Activated CD8-positive, alpha-beta T cell treated with anti-CD3 and anti-CD28 coated beads, Interleukin-2, amount 10 ng/mL, durations not matched to agents 7 days and 5 days (primary cell): Measurements from ENCODE around the gene CKAP2L. TPM values are rescaled to one million over a fixed set of nuclear protein-coding genes. Genes with fewer than 3 reads are reported as not detected.

Experiments
- ATAC-seq: fragments of 150-1000 bp; cut with Tn5 transposase; one replicate; pipeline ENCODE4 v1.10.0; 2021; ENCODE audit warnings: moderate library complexity
- CTCF ChIA-PET: fragments of 350-600 bp; sonication (Branson Sonifier 250); formaldehyde crosslinking; loops from one replicate; lab custom pipeline; 2021; ENCODE audit warnings: antibody characterized with exemption; lab: Charles Lee
- POLR2A ChIA-PET: fragments of 350-600 bp; sonication (Branson Sonifier 250); formaldehyde crosslinking; loops from one replicate; lab custom pipeline; 2021; ENCODE audit warnings: antibody characterized with exemption; lab: Charles Lee
- DNase-seq: peaks from one replicate; pipeline ENCODE4 v3.0.0-alpha.2; 2020
- H3K27ac Mint-ChIP-seq: one replicate; pipeline ENCODE4 v1.8.0; 2021; ENCODE audit warnings: mild to moderate bottlenecking, mixed read lengths
- H3K27me3 Mint-ChIP-seq: one replicate; pipeline ENCODE4 v1.8.0; 2021; ENCODE audit warnings: low read depth, mixed read lengths
- H3K36me3 Mint-ChIP-seq: one replicate; pipeline ENCODE4 v1.8.0; 2021; ENCODE audit warnings: low read depth, mixed read lengths
- H3K4me1 Mint-ChIP-seq: one replicate; pipeline ENCODE4 v1.8.0; 2021; ENCODE audit warnings: low read depth, mixed read lengths
- H3K4me3 Mint-ChIP-seq: one replicate; pipeline ENCODE4 v1.8.0; 2021; ENCODE audit warnings: mild to moderate bottlenecking, mixed read lengths
- H3K9me3 Mint-ChIP-seq: one replicate; pipeline ENCODE4 v1.8.0; 2022; ENCODE audit warnings: mixed read lengths; ENCODE audit not compliant: insufficient read depth
- total RNA-seq, 2 experiments: library from RNA; stranded (reverse); gene quantifications; one replicate each; pipeline ENCODE4 v1.2.3, GENCODE V29; 2021

The CKAP2L gene
- total RNA-seq, 2 experiments from 2014 or later: 59.3 to 63.4 TPM

- Mint-ChIP-seq H3K4me1 (peaks cover 20% of the 10 kb centered on the region), H3K36me3 (peaks cover 4% of the 10 kb centered on the region), H3K9me3 (peaks cover 6% of the 10 kb centered on the region), H3K27me3 (peaks cover 26% of the 10 kb centered on the region), H3K27ac (no peak overlapping the region), H3K4me3 (no peak overlapping the region)
- no peak for DNase-seq
- no peak for ATAC-seq
- POLR2A ChIA-PET: no interaction called here
- CTCF ChIA-PET: no interaction called here
Observed at GRCh38 chr2:112774536-112775285, 10.3 kb upstream of the CKAP2L start.

- Mint-ChIP-seq H3K27me3 (peaks cover 18% of the 10 kb centered on the region), H3K4me1 (peaks cover 25% of the 10 kb centered on the region), H3K9me3 (peaks cover 6% of the 10 kb centered on the region), H3K27ac (no peak overlapping the region), H3K4me3 (no peak overlapping the region), H3K36me3 (peaks cover 4% of the 10 kb centered on the region)
- no peak for ATAC-seq
- CTCF ChIA-PET: interaction anchor here (1.0 to 1.2 kb wide), 3 partner anchors 8 to 112 kb away, joined by 3 to 6 read pairs (median 4); no protein-coding TSS in a partner anchor
- POLR2A ChIA-PET: interaction anchor here (1.0 kb wide), 1 partner anchor 19 kb away, joined by 3 read pairs; no protein-coding TSS in a partner anchor
- DNase-seq: no peak
Observed at GRCh38 chr2:112773556-112773955, 9.1 kb upstream of the CKAP2L start.

- no peak for ATAC-seq
- H3K4me1 Mint-ChIP-seq: peaks cover 29% of the 10 kb centered on the region
- POLR2A ChIA-PET: interaction anchor here (1.0 kb wide), 1 partner anchor 18 kb away, joined by 3 read pairs; no protein-coding TSS in a partner anchor
- peaks cover 16% of the 10 kb centered on the region for H3K27me3 Mint-ChIP-seq
- H3K36me3 Mint-ChIP-seq: peaks cover 5% of the 10 kb centered on the region
- H3K27ac Mint-ChIP-seq: no peak overlapping the region
- CTCF ChIA-PET: interaction anchor here (1.0 to 1.5 kb wide), 4 partner anchors 9 to 169 kb away, joined by 3 to 6 read pairs (median 4); no protein-coding TSS in a partner anchor
- H3K4me3 Mint-ChIP-seq: no peak overlapping the region
- DNase-seq: no peak
- peaks cover 9% of the 10 kb centered on the region for H3K9me3 Mint-ChIP-seq
Observed at GRCh38 chr2:112772911-112773475, 8.6 kb upstream of the CKAP2L start.

DNA sequence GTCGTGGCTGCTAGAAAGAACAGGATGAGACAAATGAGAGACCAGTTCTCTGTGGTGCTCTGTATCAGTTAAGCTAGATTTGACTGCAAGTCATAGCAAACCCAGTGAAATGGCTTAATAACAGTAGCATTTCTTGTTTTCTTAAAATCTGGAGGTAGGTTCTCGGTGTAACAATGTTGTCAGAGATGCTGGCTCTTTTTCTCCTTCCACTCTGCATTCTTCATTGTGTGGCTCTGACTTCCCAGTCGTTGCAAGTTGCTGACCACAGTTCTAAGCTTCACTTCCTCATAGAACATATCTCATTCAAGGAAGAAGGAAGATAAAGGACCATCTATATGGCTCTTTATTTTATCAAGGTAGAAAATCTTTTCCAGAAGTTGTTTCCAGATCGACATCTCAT is 7.9 kb upstream of the CKAP2L start:
- Mint-ChIP-seq H3K4me1 (peaks cover 29% of the 10 kb centered on the region), H3K27ac (no peak overlapping the region), H3K9me3 (peaks cover 15% of the 10 kb centered on the region), H3K4me3 (no peak overlapping the region), H3K36me3 (peaks cover 12% of the 10 kb centered on the region), H3K27me3 (peaks cover 9% of the 10 kb centered on the region)
- ATAC-seq: no peak
- CTCF ChIA-PET: interaction anchor here (1.0 to 1.5 kb wide), 2 partner anchors 113 to 169 kb away, joined by 3 to 4 read pairs; no protein-coding TSS in a partner anchor
- POLR2A ChIA-PET: no interaction called here
- DNase-seq: no peak

DNA sequence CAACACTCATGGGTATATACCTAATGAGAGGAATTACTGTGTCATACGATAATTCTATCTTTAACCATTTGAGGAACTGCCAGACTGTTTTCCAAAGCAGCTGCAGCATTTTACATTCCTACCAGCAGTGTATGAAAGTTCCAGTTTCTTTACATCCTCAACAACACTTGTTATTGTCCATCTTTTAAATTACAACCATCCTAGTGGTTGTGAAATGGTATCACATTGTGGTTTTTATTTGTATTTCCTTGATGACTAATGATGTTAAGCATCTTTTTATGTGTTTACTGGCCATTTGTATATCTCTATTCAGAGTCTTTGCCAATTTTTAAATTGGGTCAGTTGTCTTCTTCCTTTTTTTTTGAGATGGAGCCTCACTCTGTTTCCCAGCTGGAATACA is 4.0 kb upstream of the CKAP2L start:
- DNase-seq: no peak
- Mint-ChIP-seq H3K36me3 (peaks cover 15% of the 10 kb centered on the region), H3K27ac (no peak overlapping the region), H3K27me3 (no peaks in the 10 kb centered on the region), H3K4me1 (peaks cover 32% of the 10 kb centered on the region), H3K9me3 (peaks cover 11% of the 10 kb centered on the region), H3K4me3 (no peak overlapping the region)
- CTCF ChIA-PET: interaction anchor here (2.0 to 3.5 kb wide), 2 partner anchors 117 to 174 kb away, joined by 4 to 14 read pairs; no protein-coding TSS in a partner anchor
- no peak for ATAC-seq
- POLR2A ChIA-PET: no interaction called here

- DNase-seq (no peak), ATAC-seq (no peak)
- H3K4me3 Mint-ChIP-seq: peak overlapping the region; percentile 35
- H3K4me1 Mint-ChIP-seq: peaks cover 38% of the 10 kb centered on the region
- H3K9me3 Mint-ChIP-seq: peaks cover 11% of the 10 kb centered on the region
- POLR2A ChIA-PET: no interaction called here
- H3K27me3 Mint-ChIP-seq: no peaks in the 10 kb centered on the region
- H3K36me3 Mint-ChIP-seq: peaks cover 22% of the 10 kb centered on the region
- H3K27ac Mint-ChIP-seq: peak overlapping the region; percentile 72
- CTCF ChIA-PET: interaction anchor here (2.0 to 3.5 kb wide), 2 partner anchors 118 to 174 kb away, joined by 4 to 14 read pairs; no protein-coding TSS in a partner anchor
Observed at GRCh38 chr2:112767693-112768330, 3.4 kb upstream of the CKAP2L start.

DNA sequence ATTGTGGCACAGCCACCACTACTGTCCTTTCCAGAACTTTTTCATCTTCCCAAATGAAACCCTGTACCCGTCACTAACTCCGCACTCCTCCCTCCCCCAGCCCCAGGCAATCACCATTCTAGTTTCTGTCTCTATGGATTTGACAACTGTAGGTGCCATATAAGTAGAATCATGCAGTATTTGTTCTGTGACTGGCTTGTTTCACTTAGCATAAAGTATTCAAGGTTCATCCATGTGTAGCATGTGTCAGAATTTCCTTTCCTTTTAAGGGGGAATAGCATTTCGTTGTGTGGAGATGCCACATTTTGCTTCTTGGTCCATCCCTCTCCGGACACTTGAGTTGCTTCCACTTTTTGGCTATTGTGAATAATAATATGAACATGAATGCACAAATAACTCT is 842 bp upstream of the CKAP2L start:
- H3K9me3 Mint-ChIP-seq: peaks cover 11% of the 10 kb centered on the region
- H3K36me3 Mint-ChIP-seq: peaks cover 40% of the 10 kb centered on the region
- DNase-seq: no peak
- H3K4me3 Mint-ChIP-seq: peak overlapping the region; percentile 99
- no peak for ATAC-seq
- peak overlapping the region; percentile 98 for H3K27ac Mint-ChIP-seq
- CTCF ChIA-PET: interaction anchor here (0.9 to 2.8 kb wide), 3 partner anchors 16 to 176 kb away, joined by 4 to 11 read pairs (median 7); no protein-coding TSS in a partner anchor
- H3K27me3 Mint-ChIP-seq: no peaks in the 10 kb centered on the region
- POLR2A ChIA-PET: no interaction called here
- peaks cover 52% of the 10 kb centered on the region for H3K4me1 Mint-ChIP-seq

DNA sequence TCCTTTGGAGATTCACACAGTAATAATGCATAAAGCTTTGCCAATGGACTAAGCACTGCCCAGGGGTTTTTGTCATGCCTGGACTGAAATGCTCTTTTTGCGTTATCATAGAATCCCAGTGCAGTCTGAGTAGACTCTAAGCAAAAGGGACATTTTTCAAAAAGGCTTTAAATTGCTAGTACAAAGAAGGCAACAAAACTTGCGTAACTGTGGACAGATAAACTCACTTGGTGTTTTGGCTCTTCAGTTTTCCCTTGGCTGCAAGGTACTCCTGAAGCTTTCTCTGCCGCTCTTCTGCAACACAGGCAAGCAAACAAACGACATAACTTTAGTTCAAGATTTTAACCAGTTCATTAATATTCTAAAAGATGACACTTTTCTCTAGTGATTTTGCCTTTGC is 2.1 kb downstream of the CKAP2L start:
- peak overlapping the region; percentile 99 for H3K4me3 Mint-ChIP-seq
- no peak for ATAC-seq
- peaks cover 54% of the 10 kb centered on the region for H3K36me3 Mint-ChIP-seq
- peaks cover 41% of the 10 kb centered on the region for H3K4me1 Mint-ChIP-seq
- no peaks in the 10 kb centered on the region for H3K27me3 Mint-ChIP-seq
- ChIA-PET CTCF (interaction anchor here (2.3 to 3.3 kb wide), 3 partner anchors 13 to 179 kb away, joined by 7 to 27 read pairs (median 11); no protein-coding TSS in a partner anchor), POLR2A (no interaction called here)
- no peak overlapping the region for H3K27ac Mint-ChIP-seq
- DNase-seq: no peak
- H3K9me3 Mint-ChIP-seq: no peaks in the 10 kb centered on the region

- Mint-ChIP-seq H3K9me3 (no peaks in the 10 kb centered on the region), H3K27me3 (no peaks in the 10 kb centered on the region), H3K4me1 (peaks cover 36% of the 10 kb centered on the region), H3K4me3 (no peak overlapping the region), H3K27ac (no peak overlapping the region), H3K36me3 (peaks cover 72% of the 10 kb centered on the region)
- DNase-seq (no peak), ATAC-seq (no peak)
- POLR2A ChIA-PET: no interaction called here
- CTCF ChIA-PET: interaction anchor here (0.9 to 1.8 kb wide), 3 partner anchors 10 to 431 kb away, joined by 3 to 13 read pairs (median 7); no protein-coding TSS in a partner anchor
Observed at GRCh38 chr2:112760149-112760548, 4.3 kb downstream of the CKAP2L start.

GRCh38 chr2:112758711-112759110 is 5.7 kb downstream of the CKAP2L start:
- no peak for DNase-seq
- H3K4me3 Mint-ChIP-seq: no peak overlapping the region
- peaks cover 43% of the 10 kb centered on the region for H3K4me1 Mint-ChIP-seq
- no peaks in the 10 kb centered on the region for H3K27me3 Mint-ChIP-seq
- no peak for ATAC-seq
- no peaks in the 10 kb centered on the region for H3K9me3 Mint-ChIP-seq
- H3K36me3 Mint-ChIP-seq: peaks cover 82% of the 10 kb centered on the region
- ChIA-PET CTCF (no interaction called here), POLR2A (no interaction called here)
- H3K27ac Mint-ChIP-seq: no peak overlapping the region

DNA sequence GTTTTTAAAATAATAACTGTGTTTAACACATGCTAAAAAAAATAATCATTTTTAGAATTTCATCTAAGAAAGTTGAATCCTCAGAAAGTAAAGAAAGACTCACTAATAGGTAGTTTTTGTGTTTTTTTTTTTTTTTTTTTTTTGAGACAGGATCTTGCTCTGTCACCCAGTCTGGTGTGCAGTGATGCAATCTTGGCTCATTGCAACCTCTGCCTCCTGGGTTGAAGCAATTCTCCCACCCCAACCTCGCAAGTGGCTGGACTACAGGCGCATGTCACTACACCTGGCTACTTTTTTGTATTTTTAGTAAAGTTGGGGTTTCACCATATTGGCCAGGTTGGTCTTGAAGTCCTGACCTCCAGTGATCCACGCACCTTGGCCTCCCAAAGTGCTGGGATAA is 7.1 kb downstream of the CKAP2L start:
- peaks cover 81% of the 10 kb centered on the region for H3K36me3 Mint-ChIP-seq
- ChIA-PET CTCF (interaction anchor here (1.0 kb wide), 1 partner anchor 128 kb away, joined by 3 read pairs; no protein-coding TSS in a partner anchor), POLR2A (no interaction called here)
- H3K4me3 Mint-ChIP-seq: no peak overlapping the region
- ATAC-seq (no peak), DNase-seq (no peak)
- no peak overlapping the region for H3K27ac Mint-ChIP-seq
- no peaks in the 10 kb centered on the region for H3K27me3 Mint-ChIP-seq
- no peaks in the 10 kb centered on the region for H3K9me3 Mint-ChIP-seq
- peaks cover 34% of the 10 kb centered on the region for H3K4me1 Mint-ChIP-seq
